ENCODE data around the gene PDZK1IP1. TPM values are rescaled to one million over a fixed set of nuclear protein-coding genes. Genes with fewer than 3 reads are reported as not detected.
A peak's percentile ranks its signal among the peaks of the same experiment; 100 is the strongest.

The PDZK1IP1 gene
- total and polyA plus RNA-seq, 2 of the 13 experiments (the other 11 are each of a cell fraction or from before 2014, with no cell fraction given): 0.24 to 1.6 TPM

- TF ChIP-seq NFKB2 (CRISPR knock-in tag; IDR thresholded peaks at IDR 0.05; ENCODE audit: borderline replicate concordance) (no peak; the same call in 1 of the 2 replicates), ZNF326 (CRISPR knock-in tag; IDR thresholded peaks at IDR 0.05; ENCODE audit: borderline replicate concordance) (no peak), PREB (CRISPR knock-in tag; IDR thresholded peaks at IDR 0.05) (no peak), RBAK (CRISPR knock-in tag; IDR thresholded peaks at IDR 0.05) (no peak), ZMYM2 (CRISPR knock-in tag; IDR thresholded peaks at IDR 0.05) (no peak), ZBTB33 (CRISPR knock-in tag; IDR thresholded peaks at IDR 0.05) (peak; percentile 49; the same call in 1 of the 2 replicates), REST (IDR thresholded peaks at IDR 0.05; ENCODE audit: borderline replicate concordance in 1 of 2, low read depth in 1 of 2, low read length in 2 of 2) (no peak), RXRA (CRISPR knock-in tag; IDR thresholded peaks at IDR 0.05) (peak; percentile 35; the same call in 1 of the 2 replicates), THAP8 (CRISPR knock-in tag; IDR thresholded peaks at IDR 0.05; ENCODE audit: borderline replicate concordance) (no peak), NFIC (IDR thresholded peaks at IDR 0.05; ENCODE audit: low read length) (no peak), ONECUT2 (CRISPR knock-in tag; IDR thresholded peaks at IDR 0.05) (no peak), ARID5B (CRISPR knock-in tag; IDR thresholded peaks at IDR 0.05) (peak; percentile 66), TOE1 (CRISPR knock-in tag; IDR thresholded peaks at IDR 0.05) (no peak; the same call in 1 of the 2 replicates), MTF2 (CRISPR knock-in tag; IDR thresholded peaks at IDR 0.05; ENCODE audit: borderline replicate concordance) (no peak), ZNF780A (CRISPR knock-in tag; IDR thresholded peaks at IDR 0.05) (no peak)
These were observed 10.5 kb downstream of the PDZK1IP1 start (continued) for GRCh38 chr1:47179017-47179987.

Measured in HepG2 (cell line).